ENCODE measurements around the gene CLIC3.

GRCh38 chr9:136996361-136997292 lies at the start of gene CLIC3:
- TF ChIP-seq CTCF (conservative IDR thresholded peaks at IDR 0.05; ENCODE audit: low read length) (no peak), EZH2phosphoT487 (IDR thresholded peaks at IDR 0.05; ENCODE audit: borderline replicate concordance, low read depth, low read length) (no peak)
